Ishikawa (cell line): Measurements from ENCODE around the gene KLF13.

Experiments used
- CEBPB ChIP-seq: IDR thresholded peaks from 2 replicates; pipeline ENCODE4 v1.6.1; 2012
- EP300 ChIP-seq: IDR thresholded peaks from 2 replicates; pipeline ENCODE4 v1.6.1; 2012; ENCODE audit warnings: borderline replicate concordance
- MAX ChIP-seq: IDR thresholded peaks from 2 replicates; pipeline ENCODE4 v1.6.1; 2012
- NFIC ChIP-seq: IDR thresholded peaks from 2 replicates; pipeline ENCODE4 v1.6.1; 2012
- RAD21 ChIP-seq: IDR thresholded peaks from 2 replicates; pipeline ENCODE4 v1.6.1; 2012; ENCODE audit warnings: low read depth
- REST ChIP-seq: IDR thresholded peaks from 2 replicates; pipeline ENCODE4 v1.6.1; 2012; ENCODE audit warnings: low read depth, mild to moderate bottlenecking
- TAF1 ChIP-seq: IDR thresholded peaks from 2 replicates; pipeline ENCODE4 v1.6.1; 2012; ENCODE audit warnings: low read depth, mild to moderate bottlenecking
- TCF12 ChIP-seq: IDR thresholded peaks from 2 replicates; pipeline ENCODE4 v1.6.1; 2012; ENCODE audit warnings: low read depth
- TEAD4 ChIP-seq: IDR thresholded peaks from 2 replicates; pipeline ENCODE4 v1.6.1; 2012
- USF1 ChIP-seq: IDR thresholded peaks from 2 replicates; pipeline ENCODE4 v1.6.1; 2012
- YY1 ChIP-seq: IDR thresholded peaks from 2 replicates; pipeline ENCODE4 v1.6.1; 2012; ENCODE audit warnings: low read depth

GRCh38 chr15:31367730-31368344 lies 41.2 kb downstream of the KLF13 start:
- TF ChIP-seq USF1 (no peak), RAD21 (no peak), REST (no peak), CEBPB (no peak), YY1 (no peak), MAX (no peak), EP300 (no peak), TEAD4 (no peak), TAF1 (no peak), NFIC (no peak), TCF12 (no peak)
